ENCODE data around the gene LYPD1. TPM values are rescaled to one million over a fixed set of nuclear protein-coding genes. Genes with fewer than 3 reads are reported as not detected.

LYPD1 gene
- total RNA-seq, 1 experiment from 2014 or later, result 13.8 TPM

GRCh38 chr2:132606649-132607048 lies 63.4 kb downstream of the LYPD1 start:
- Histone ChIP-seq H3K27me3 (replicated peaks; ENCODE audit: insufficient read depth, low read depth, low read length, poor library complexity) (no peaks in the 10 kb centered on the region), H3K27ac (ENCODE audit: low read depth, low read length, poor library complexity, severe bottlenecking) (no peak overlapping the region), H3K4me3 (ENCODE audit: low read depth, low read length, poor library complexity, severe bottlenecking) (no peak overlapping the region), H3K36me3 (ENCODE audit: insufficient read depth, low read length, poor library complexity, severe bottlenecking) (no peaks in the 10 kb centered on the region), H3K4me1 (ENCODE audit: insufficient read depth, low read length, poor library complexity, severe bottlenecking) (no peaks in the 10 kb centered on the region), H3K9me3 (ENCODE audit: low read depth, low read length, poor library complexity, severe bottlenecking) (no peaks in the 10 kb centered on the region)
- TF ChIP-seq EZH2 (IDR thresholded peaks at IDR 0.05; ENCODE audit: borderline replicate concordance, low read depth, low read length, poor library complexity, severe bottlenecking) (no peak), CTCF (conservative IDR thresholded peaks at IDR 0.05; ENCODE audit: low read depth, low read length) (no peak)
- ChIA-PET CTCF (no interaction called here), POLR2A (ENCODE audit: low non-redundant PET) (no interaction called here)
- no peak for DNase-seq (ENCODE audit: low spot score)
- intact Hi-C loops (cut with micrococcal nuclease; ENCODE audit: unreplicated experiment), result no loop called here
- BruUV-seq (replicated peaks), result no TSS peak

- Histone ChIP-seq H3K9me3 (ENCODE audit: low read depth, low read length, poor library complexity, severe bottlenecking) (no peaks in the 10 kb centered on the region), H3K4me3 (ENCODE audit: low read depth, low read length, poor library complexity, severe bottlenecking) (no peak overlapping the region), H3K4me1 (ENCODE audit: insufficient read depth, low read length, poor library complexity, severe bottlenecking) (no peaks in the 10 kb centered on the region), H3K27me3 (replicated peaks; ENCODE audit: insufficient read depth, low read depth, low read length, poor library complexity) (peaks cover 2% of the 10 kb centered on the region), H3K27ac (ENCODE audit: low read depth, low read length, poor library complexity, severe bottlenecking) (no peak overlapping the region), H3K36me3 (ENCODE audit: insufficient read depth, low read length, poor library complexity, severe bottlenecking) (no peaks in the 10 kb centered on the region)
- POLR2A ChIA-PET (ENCODE audit: low non-redundant PET), result no interaction called here
- intact Hi-C loops (cut with micrococcal nuclease; ENCODE audit: unreplicated experiment), result no loop called here
- DNase-seq (ENCODE audit: low spot score), result no peak
- CTCF ChIA-PET, result no interaction called here
- no TSS peak for BruUV-seq (replicated peaks)
- no peak for TF ChIP-seq CTCF (conservative IDR thresholded peaks at IDR 0.05; ENCODE audit: low read depth, low read length)
- TF ChIP-seq EZH2 (IDR thresholded peaks at IDR 0.05; ENCODE audit: borderline replicate concordance, low read depth, low read length, poor library complexity, severe bottlenecking), result no peak
Measured at GRCh38 chr2:132605236-132606180, 64.5 kb downstream of the LYPD1 start.

GRCh38 chr2:132604561-132604960 lies 65.4 kb downstream of the LYPD1 start:
- ChIA-PET CTCF (no interaction called here), POLR2A (ENCODE audit: low non-redundant PET) (interaction anchor here (0.6 kb wide), 1 partner anchor 1241 kb away, joined by 4 read pairs; no protein-coding TSS in a partner anchor)
- intact Hi-C loops (cut with micrococcal nuclease; ENCODE audit: unreplicated experiment), result no loop called here
- TF ChIP-seq CTCF (conservative IDR thresholded peaks at IDR 0.05; ENCODE audit: low read depth, low read length), result no peak
- no peak for TF ChIP-seq EZH2 (IDR thresholded peaks at IDR 0.05; ENCODE audit: borderline replicate concordance, low read depth, low read length, poor library complexity, severe bottlenecking)
- H3K4me3 ChIP-seq (ENCODE audit: low read depth, low read length, poor library complexity, severe bottlenecking), result no peak overlapping the region
- no peak for DNase-seq (ENCODE audit: low spot score)
- H3K27me3 ChIP-seq (replicated peaks; ENCODE audit: insufficient read depth, low read depth, low read length, poor library complexity), result peaks cover 8% of the 10 kb centered on the region
- H3K4me1 ChIP-seq (ENCODE audit: insufficient read depth, low read length, poor library complexity, severe bottlenecking), result no peaks in the 10 kb centered on the region
- no peak overlapping the region for H3K27ac ChIP-seq (ENCODE audit: low read depth, low read length, poor library complexity, severe bottlenecking)
- no peaks in the 10 kb centered on the region for H3K36me3 ChIP-seq (ENCODE audit: insufficient read depth, low read length, poor library complexity, severe bottlenecking)
- BruUV-seq (replicated peaks), result no TSS peak
- no peaks in the 10 kb centered on the region for H3K9me3 ChIP-seq (ENCODE audit: low read depth, low read length, poor library complexity, severe bottlenecking)

Data from A673 (cell line).